IMR-90 (cell line): ENCODE data around the gene TMEM40. TPM values are rescaled to one million over a fixed set of nuclear protein-coding genes. Genes with fewer than 3 reads are reported as not detected.

Experiments
- ATAC-seq: fragments of 200-7000 bp; cut with Tn5 transposase; 2 replicates; pipeline ENCODE4 v1.9.1; 2020; ENCODE audit warnings: low read depth, mild to moderate bottlenecking, moderate library complexity
- BruUV-seq: library from RNA; stranded (reverse); fragments of 400-500 nt; replicated peaks from 2 replicates; lab custom pipeline; 2021; lab: Mats Ljungman, UMichigan
- CTCF ChIA-PET: fragments of 300-600 bp; formaldehyde crosslinking; extraction: SDS; loops from one replicate; lab custom pipeline; 2021; ENCODE audit warnings: antibody characterized with exemption; lab: Yijun Ruan, JAX
- POLR2A ChIA-PET: fragments of 300-600 bp; sonication (Branson Sonifier 250); formaldehyde crosslinking; loops from one replicate; lab custom pipeline; 2022; ENCODE audit warnings: antibody characterized with exemption; ENCODE audit not compliant: unreplicated experiment; lab: Charles Lee
- DNase-seq: peaks from one replicate; pipeline ENCODE4 v3.0.0; 2013
- H2AFZ ChIP-seq: replicated peaks from 2 replicates; pipeline ENCODE3; 2013; ENCODE audit warnings: low read length, mild to moderate bottlenecking; ENCODE audit not compliant: poor library complexity
- H2AK5ac ChIP-seq: 2 replicates; pipeline ENCODE4 v1.6.1; 2013; ENCODE audit warnings: low read depth, low read length, inconsistent platforms
- H2AK9ac ChIP-seq: replicated peaks from 2 replicates; pipeline ENCODE3; 2013; ENCODE audit warnings: mild to moderate bottlenecking, low read depth, low read length, moderate library complexity; ENCODE audit not compliant: poor library complexity
- H2BK120ac ChIP-seq: 2 replicates; pipeline ENCODE4 v1.6.1; 2013; ENCODE audit warnings: low read depth, low read length, inconsistent platforms
- H2BK15ac ChIP-seq: 3 replicates; pipeline ENCODE4 v1.6.1; 2013; ENCODE audit warnings: low read depth, low read length, inconsistent platforms
- H2BK20ac ChIP-seq: 2 replicates; pipeline ENCODE4 v1.6.1; 2013; ENCODE audit warnings: low read depth, mild to moderate bottlenecking, inconsistent platforms, low read length, moderate library complexity
- H2BK5ac ChIP-seq: 2 replicates; pipeline ENCODE4 v1.6.1; 2013; ENCODE audit warnings: mild to moderate bottlenecking, low read depth, low read length, inconsistent platforms; ENCODE audit not compliant: poor library complexity, severe bottlenecking
- H3K14ac ChIP-seq: replicated peaks from 2 replicates; pipeline ENCODE4 v1.6.1; 2013; ENCODE audit warnings: low read depth, low read length, inconsistent platforms
- H3K18ac ChIP-seq: 2 replicates; pipeline ENCODE4 v1.6.1; 2013; ENCODE audit warnings: low read depth, low read length, control low read depth
- H3K23ac ChIP-seq: 2 replicates; pipeline ENCODE4 v1.6.1; 2013; ENCODE audit warnings: low read depth, low read length, inconsistent platforms
- H3K27ac ChIP-seq: 2 replicates; pipeline ENCODE4 v1.5.1; 2013; ENCODE audit warnings: mild to moderate bottlenecking, control low read depth, low read length; ENCODE audit not compliant: insufficient read depth
- H3K27me3 ChIP-seq: 2 replicates; pipeline ENCODE4 v1.6.1; 2013; ENCODE audit warnings: low read length; ENCODE audit not compliant: control insufficient read depth, insufficient read depth
- H3K36me3 ChIP-seq: 2 replicates; pipeline ENCODE4 v1.6.1; 2013; ENCODE audit warnings: low read length, mixed read lengths; ENCODE audit not compliant: control insufficient read depth, insufficient read depth
- H3K4ac ChIP-seq: 2 replicates; pipeline ENCODE4 v1.6.1; 2013; ENCODE audit warnings: low read depth, low read length, inconsistent platforms
- H3K4me1 ChIP-seq: 2 replicates; pipeline ENCODE4 v1.6.1; 2013; ENCODE audit warnings: low read length, mixed read lengths; ENCODE audit not compliant: control insufficient read depth, insufficient read depth
- H3K4me2 ChIP-seq: 2 replicates; pipeline ENCODE4 v1.6.1; 2013; ENCODE audit warnings: low read depth, mild to moderate bottlenecking, control low read depth, low read length, moderate library complexity
- H3K4me3 ChIP-seq: 2 replicates; pipeline ENCODE4 v1.5.1; 2013; ENCODE audit warnings: low read depth, mild to moderate bottlenecking, control low read depth, low read length, moderate library complexity; ENCODE audit not compliant: insufficient read depth
- H3K56ac ChIP-seq: 2 replicates; pipeline ENCODE4 v1.6.1; 2013; ENCODE audit warnings: low read length, inconsistent platforms; ENCODE audit not compliant: insufficient read depth; ENCODE audit errors: extremely low read depth
- H3K79me1 ChIP-seq, 2 experiments: 2 replicates each; pipeline ENCODE4 v1.6.1; 2013; ENCODE audit warnings: low read length in 2 of 2, inconsistent platforms in 1 of 2, low read depth in 1 of 2
- H3K9ac ChIP-seq: 2 replicates; pipeline ENCODE4 v1.6.1; 2013; ENCODE audit warnings: low read depth, low read length, control low read depth
- H3K9me1 ChIP-seq: 2 replicates; pipeline ENCODE4 v1.6.1; 2013; ENCODE audit warnings: low read length, inconsistent platforms; ENCODE audit not compliant: insufficient read depth
- H3K9me3 ChIP-seq: 2 replicates; pipeline ENCODE4 v1.6.1; 2013; ENCODE audit warnings: low read length; ENCODE audit not compliant: control insufficient read depth, insufficient read depth
- H4K20me1 ChIP-seq: 2 replicates; pipeline ENCODE4 v1.6.1; 2013; ENCODE audit warnings: low read length, inconsistent platforms; ENCODE audit not compliant: insufficient read depth
- H4K5ac ChIP-seq: 2 replicates; pipeline ENCODE4 v1.6.1; 2013; ENCODE audit warnings: mild to moderate bottlenecking, low read depth, low read length, control low read depth
- H4K8ac ChIP-seq, 2 experiments: 2 replicates each; pipeline ENCODE4 v1.6.1; 2013; ENCODE audit warnings: low read depth in 2 of 2, low read length in 2 of 2, control low read depth in 1 of 2, inconsistent platforms in 1 of 2
- H4K91ac ChIP-seq: 2 replicates; pipeline ENCODE4 v1.6.1; 2013; ENCODE audit warnings: low read depth, low read length, inconsistent platforms; ENCODE audit not compliant: insufficient read depth
- BHLHE40 ChIP-seq: fragments of 150-350 bp; IDR thresholded peaks from 2 replicates; pipeline ENCODE4 v1.6.1; 2016; ENCODE audit warnings: mild to moderate bottlenecking, low read depth, low read length
- CEBPB ChIP-seq: IDR thresholded peaks from 2 replicates; pipeline ENCODE4 v1.6.1; 2012; ENCODE audit warnings: low read depth, low read length, improper control_type of control experiment
- CTCF ChIP-seq: conservative IDR thresholded peaks from 2 replicates; pipeline ENCODE4 v1.5.1; 2012; ENCODE audit warnings: mild to moderate bottlenecking, low read depth, low read length, improper control_type of control experiment
- RAD21 ChIP-seq: IDR thresholded peaks from 2 replicates; pipeline ENCODE4 v1.6.1; 2012; ENCODE audit warnings: low read length, improper control_type of control experiment
- RFX5 ChIP-seq: IDR thresholded peaks from 2 replicates; pipeline ENCODE4 v1.8.0; 2012; ENCODE audit warnings: low read depth, mild to moderate bottlenecking, low read length, moderate library complexity
- SMC3 ChIP-seq: fragments of 150-350 bp; IDR thresholded peaks from 2 replicates; pipeline ENCODE4 v1.6.1; 2016; ENCODE audit warnings: low read depth, mild to moderate bottlenecking, antibody characterized with exemption, low read length, moderate library complexity
- WGBS, 2 experiments: methylation state at CpG; one replicate each; pipeline versions ENCODE4 v1.1.5 to v1.1.7; 2013; ENCODE audit warnings: missing lambda C conversion rate in 2 of 2; ENCODE audit not compliant: insufficient read length in 1 of 2; ENCODE audit errors: extremely low coverage in 2 of 2; 5-methylcytosine and 5-hydroxymethylcytosine counted together
- dilution Hi-C: fragments of 300-500 bp; cut with HindIII; formaldehyde crosslinking; loops from one replicate; pipeline ENCODE4 v1.14.3; 2018; ENCODE audit warnings: low sequenced_read_pairs; ENCODE audit not compliant: unreplicated experiment
- in situ Hi-C: fragments of 300-500 bp; cut with MboI; formaldehyde crosslinking; loops from 3 replicates; pipeline ENCODE4 v1.14.3; 2019; ENCODE audit warnings: low sequenced_read_pairs, inconsistent platforms, mixed read lengths
- intact Hi-C: fragments of 100-400 bp; cut with micrococcal nuclease; formaldehyde crosslinking; loops from 2 replicates; pipeline ENCODE4 v1.10.0; 2022
- polyA plus RNA-seq, 3 experiments: library from polyadenylated mRNA; depleted of rRNA; stranded (reverse); fragments of >200 nt; gene quantifications; 2 replicates each; pipeline ENCODE4 v1.2.3, GENCODE V29; 2012; ENCODE audit warnings: low replicate concordance in 1 of 3
- total RNA-seq: library from RNA; depleted of rRNA; stranded (reverse); fragments of >200 nt; gene quantifications from 2 replicates; pipeline ENCODE4 v1.2.3, GENCODE V29; 2012
- TF ChIP-seq, protein P1 (sequence below): fragments of 150-350 bp; IDR thresholded peaks from 2 replicates; pipeline ENCODE4 v1.6.1; 2017; ENCODE audit warnings: mild to moderate bottlenecking, antibody characterized with exemption, low read length, low read depth

TMEM40 gene
- total and polyA plus RNA-seq, 2 of the 4 experiments (the other 2 are of a cell fraction): 0.27 TPM; not detected in 1

- no peak overlapping the region for H3K23ac ChIP-seq
- peak overlapping the region; percentile 28 for H3K4me3 ChIP-seq
- H2AK5ac ChIP-seq: no peak overlapping the region
- no peak overlapping the region for H4K5ac ChIP-seq
- H3K4ac ChIP-seq: no peak overlapping the region
- no peak overlapping the region for H3K56ac ChIP-seq
- peak overlapping the region; percentile 90 for H2AFZ ChIP-seq
- in situ Hi-C loops: no loop called here
- ChIA-PET CTCF (interaction anchor here (0.6 to 1.4 kb wide), 6 partner anchors 9 to 212 kb away, joined by 3 to 4 read pairs (median 3); no protein-coding TSS in a partner anchor), POLR2A (no interaction called here)
- no peak overlapping the region for H3K9ac ChIP-seq
- WGBS, 2 experiments: 15% methylated on average over 6 of the region's 17 CpGs; no CpG with 5 or more reads in 1 of the 2 experiments
- no peak overlapping the region for H2BK20ac ChIP-seq
- peak overlapping the region; percentile 88 for H3K4me2 ChIP-seq
- H2BK120ac ChIP-seq: no peak overlapping the region
- H3K36me3 ChIP-seq: no peaks in the 10 kb centered on the region
- H4K20me1 ChIP-seq: no peaks in the 10 kb centered on the region
- H3K9me1 ChIP-seq: no peaks in the 10 kb centered on the region
- TF ChIP-seq SMC3: peak; percentile 73
- TF ChIP-seq RFX5: peak; percentile 45; the same call in 1 of the 2 replicates
- peak; percentile 86 for TF ChIP-seq CEBPB
- TF ChIP-seq CTCF: peak; percentile 96
- peak; percentile 84 for TF ChIP-seq RAD21
- TF ChIP-seq BHLHE40: no peak
- TF ChIP-seq, protein P1, sequence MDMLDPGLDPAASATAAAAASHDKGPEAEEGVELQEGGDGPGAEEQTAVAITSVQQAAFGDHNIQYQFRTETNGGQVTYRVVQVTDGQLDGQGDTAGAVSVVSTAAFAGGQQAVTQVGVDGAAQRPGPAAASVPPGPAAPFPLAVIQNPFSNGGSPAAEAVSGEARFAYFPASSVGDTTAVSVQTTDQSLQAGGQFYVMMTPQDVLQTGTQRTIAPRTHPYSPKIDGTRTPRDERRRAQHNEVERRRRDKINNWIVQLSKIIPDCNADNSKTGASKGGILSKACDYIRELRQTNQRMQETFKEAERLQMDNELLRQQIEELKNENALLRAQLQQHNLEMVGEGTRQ: no peak
- H2BK15ac ChIP-seq: no peak overlapping the region
- H4K91ac ChIP-seq: no peak overlapping the region
- intact Hi-C loops: loop anchor here (1.0 kb wide), 1 partner anchor 212 kb away; no protein-coding TSS in a partner anchor
- no peaks in the 10 kb centered on the region for H3K4me1 ChIP-seq
- H4K8ac ChIP-seq: no peak overlapping the region
- no peak overlapping the region for H3K18ac ChIP-seq
- no peak overlapping the region for H3K14ac ChIP-seq
- H3K9me3 ChIP-seq: peaks cover 9% of the 10 kb centered on the region; the same call in 1 of the 2 replicates
- BruUV-seq: no TSS peak
- DNase-seq (peak; percentile 82), ATAC-seq (peak; percentile 98)
- no peaks in the 10 kb centered on the region for H3K79me1 ChIP-seq
- H2AK9ac ChIP-seq: no peak overlapping the region
- no peak overlapping the region for H3K27ac ChIP-seq
- no peaks in the 10 kb centered on the region for H3K27me3 ChIP-seq
- dilution Hi-C loops: no loop called here
- H2BK5ac ChIP-seq: no peak overlapping the region
Observed at GRCh38 chr3:12719984-12720898, 38.8 kb downstream of the TMEM40 start.
